HepG2 (cell line): ENCODE data around the gene RHOXF2. TPM values are rescaled to one million over a fixed set of nuclear protein-coding genes. Genes with fewer than 3 reads are reported as not detected.

Experiments used
- ATAC-seq: fragments of 200-7000 bp; cut with Tn5 transposase; 3 replicates; pipeline ENCODE4 v1.9.1; 2020; ENCODE audit warnings: mild to moderate bottlenecking, moderate library complexity
- BruUV-seq: library from RNA; stranded (reverse); fragments of 400-500 nt; replicated peaks from 2 replicates; lab custom pipeline; 2021; lab: Mats Ljungman, UMichigan
- CTCF ChIA-PET: fragments of 300-600 bp; formaldehyde crosslinking; extraction: SDS; loops from one replicate; lab custom pipeline; 2021; ENCODE audit warnings: low total read pairs, inconsistent platforms, low intra/inter-chr PET ratio; lab: Yijun Ruan, JAX
- POLR2A ChIA-PET: fragments of 350-600 bp; sonication (Branson Sonifier 250); formaldehyde crosslinking; loops from one replicate; lab custom pipeline; 2020; ENCODE audit warnings: antibody characterized with exemption, inconsistent platforms; lab: Yijun Ruan, JAX
- DNase-seq: peaks from one replicate; pipeline ENCODE4 v3.0.0-alpha.2; 2015; ENCODE audit warnings: low spot score
- FAIRE-seq: peaks from 3 replicates; lab custom pipeline; 2011; peaks lifted over from hg19 to GRCh38; lab: Jason Lieb, UNC
- H2AFZ ChIP-seq: one replicate; pipeline ENCODE4 v1.6.1; 2011; ENCODE audit warnings: low read length, inconsistent platforms
- H3K27ac ChIP-seq: fragments of 300-600 bp; 3 replicates; pipeline ENCODE4 v1.8.0; 2011; ENCODE audit warnings: mixed run types, mild to moderate bottlenecking, mixed read lengths, low read length, inconsistent platforms; ENCODE audit not compliant: insufficient read depth; ENCODE audit errors: extremely low read length
- H3K27me3 ChIP-seq, 2 experiments: fragments of 200-600 bp in 1 of 2; 2 replicates in 1 of 2; 3 replicates in 1 of 2; pipeline versions ENCODE4 v1.6.0 to v1.8.0; 2011; ENCODE audit warnings: low read length in 2 of 2, mild to moderate bottlenecking in 2 of 2, moderate library complexity in 2 of 2, inconsistent platforms in 1 of 2; ENCODE audit not compliant: insufficient read depth in 2 of 2, control insufficient read depth in 1 of 2
- H3K36me3 ChIP-seq, 2 experiments: fragments of 200-600 bp in 1 of 2; replicated peaks in 1 of 2; 2 replicates in 1 of 2; 3 replicates in 1 of 2; pipeline versions ENCODE4 v1.5.1 to v1.8.0; 2011; ENCODE audit warnings: low read length in 2 of 2, inconsistent platforms in 1 of 2; ENCODE audit not compliant: insufficient read depth in 2 of 2, control insufficient read depth in 1 of 2
- H3K4me1 ChIP-seq: 2 replicates; pipeline ENCODE4 v1.5.1; 2012; ENCODE audit warnings: low read length, inconsistent platforms; ENCODE audit not compliant: insufficient read depth
- H3K4me2 ChIP-seq: 2 replicates; pipeline ENCODE4 v1.6.0; 2011; ENCODE audit warnings: low read depth, low read length, inconsistent platforms
- H3K4me3 ChIP-seq, 3 experiments: fragments of 200-600 bp in 1 of 3; sonication (generic), shearing (Covaris generic) in 1 of 3; replicated peaks in 1 of 3; 2 replicates each; pipeline ENCODE4 v1.5.1; 2011 to 2016; ENCODE audit warnings: low read length in 3 of 3, inconsistent platforms in 2 of 3, low read depth in 2 of 3, mild to moderate bottlenecking in 2 of 3, control low read depth in 1 of 3, mixed read lengths in 1 of 3; ENCODE audit not compliant: insufficient read depth in 1 of 3
- H3K79me2 ChIP-seq: one replicate; pipeline ENCODE4 v1.6.1; 2011; ENCODE audit warnings: low read length, inconsistent platforms; ENCODE audit not compliant: insufficient read depth
- H3K9ac ChIP-seq: 2 replicates; pipeline ENCODE4 v1.6.0; 2011; ENCODE audit warnings: mild to moderate bottlenecking, low read depth, low read length, inconsistent platforms; ENCODE audit not compliant: insufficient read depth
- H3K9me3 ChIP-seq: 2 replicates; pipeline ENCODE4 v1.5.1; 2012; ENCODE audit warnings: mild to moderate bottlenecking, low read length
- H4K20me1 ChIP-seq: 2 replicates; pipeline ENCODE4 v1.6.0; 2011; ENCODE audit warnings: inconsistent platforms, mild to moderate bottlenecking, low read length, moderate library complexity; ENCODE audit not compliant: insufficient read depth
- NCOR1 ChIP-seq: fragments of 200-600 bp; sonication (generic); IDR thresholded peaks from 2 replicates; pipeline ENCODE4 v1.7.0; 2017; ENCODE audit warnings: antibody characterized with exemption, low read length, borderline replicate concordance
- TBL1XR1 ChIP-seq: fragments of 150-350 bp; IDR thresholded peaks from 2 replicates; pipeline ENCODE4 v1.6.1; 2014; ENCODE audit warnings: borderline replicate concordance, low read length; ENCODE audit not compliant: partially characterized antibody
- ZNF652 ChIP-seq: IDR thresholded peaks from 2 replicates; pipeline ENCODE4 v1.6.1; 2016; ENCODE audit warnings: low read depth, borderline replicate concordance
- WGBS: methylation state at CpG from one replicate; pipeline ENCODE4 v1.1.6; 2017; ENCODE audit warnings: low lambda C conversion rate; 5-methylcytosine and 5-hydroxymethylcytosine counted together
- in situ Hi-C: cut with HindIII; loops from 2 replicates; pipeline ENCODE4 v1.10.0; 2017; ENCODE audit warnings: low pct_unique_long_range_greater_than_20kb; ENCODE audit not compliant: extremely low pct_ligation_motif_present
- intact Hi-C: fragments of 100-400 bp; cut with micrococcal nuclease; formaldehyde crosslinking; loops from one replicate; pipeline ENCODE4 v1.10.0; 2022; ENCODE audit not compliant: unreplicated experiment
- polyA plus RNA-seq, 8 experiments: library from polyadenylated mRNA; depleted of rRNA in 3 of 8; stranded (reverse) in 7 of 8; unstranded in 1 of 8; fragments of >200 nt; fragmentation: Illumina TruSeq in 4 of 8; extraction: Trizol in 4 of 8; gene quantifications; 2 replicates each; pipeline versions ENCODE4 v1.2.1 to v1.2.3, GENCODE V29; 2011 to 2016; ENCODE audit warnings: low read depth in 4 of 8, missing spikeins in 1 of 8, mixed read lengths in 1 of 8; ENCODE audit not compliant: insufficient read depth in 1 of 8
- total RNA-seq, 5 experiments: library from RNA; depleted of rRNA; stranded (reverse); fragments of >200 nt; fragmentation: Illumina TruSeq; extraction: Trizol; gene quantifications; 2 replicates each; pipeline ENCODE4 v1.2.3, GENCODE V29; 2016; ENCODE audit warnings: low read depth in 1 of 5
- TF ChIP-seq, protein P1 (sequence below): sonication (generic); formaldehyde crosslinking; IDR thresholded peaks from 2 replicates; pipeline ENCODE4 v1.5.0; 2020; ENCODE audit warnings: missing genetic modification reagents
- TF ChIP-seq, protein P2 (sequence below): sonication (generic); formaldehyde crosslinking; IDR thresholded peaks from 2 replicates; pipeline ENCODE4 v1.8.1; 2022; ENCODE audit warnings: mild to moderate bottlenecking, missing genetic modification reagents
- TF ChIP-seq, protein P3 (sequence below): sonication (generic); formaldehyde crosslinking; conservative IDR thresholded peaks from 2 replicates; pipeline ENCODE4 v1.8.0; 2022; ENCODE audit warnings: low read depth, missing genetic modification reagents

The RHOXF2 gene
- total and polyA plus RNA-seq, 2 of the 13 experiments (the other 11 are each of a cell fraction or from before 2014, with no cell fraction given): not detected

DNA sequence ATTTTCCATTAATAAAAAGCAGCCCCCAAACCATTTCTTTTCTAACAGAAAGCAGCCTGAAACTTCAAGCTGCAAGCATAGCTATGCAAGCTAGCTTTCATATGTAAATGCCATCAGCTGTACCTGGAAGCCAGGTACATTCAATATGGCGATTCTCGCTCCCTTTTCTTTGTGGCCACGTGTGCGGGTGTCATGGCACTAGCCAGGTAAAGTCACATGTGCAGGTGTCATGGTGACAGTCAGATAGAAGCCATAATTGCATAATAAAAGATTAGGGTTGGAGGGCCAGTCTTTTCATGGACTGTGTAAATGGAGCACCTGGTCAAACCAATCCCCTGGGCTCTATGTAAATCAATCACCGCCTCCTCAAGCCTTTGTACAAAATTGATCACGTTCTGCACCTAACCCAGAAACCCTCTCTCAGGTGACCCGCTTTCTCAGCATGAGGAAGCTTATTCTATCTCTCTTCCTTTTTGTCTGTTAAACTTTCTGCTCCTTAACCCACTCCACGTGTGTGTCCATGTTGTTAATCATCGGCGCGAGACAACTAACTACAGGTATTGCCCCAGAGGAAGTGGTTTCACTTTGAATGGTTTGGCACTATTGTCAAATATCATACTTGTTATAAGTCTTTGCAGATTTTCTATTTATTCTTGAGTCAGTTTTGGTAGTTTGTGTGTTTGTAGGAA, 18.0 kb upstream of the RHOXF2 start:
- no peaks in the 10 kb centered on the region for H3K36me3 ChIP-seq
- H3K27ac ChIP-seq: no peak overlapping the region
- no peak overlapping the region for H2AFZ ChIP-seq
- no peak for FAIRE-seq
- no peak overlapping the region for H3K4me3 ChIP-seq
- H3K79me2 ChIP-seq: no peaks in the 10 kb centered on the region
- no peak for TF ChIP-seq NCOR1
- no peak for TF ChIP-seq TBL1XR1
- TF ChIP-seq, protein P1, sequence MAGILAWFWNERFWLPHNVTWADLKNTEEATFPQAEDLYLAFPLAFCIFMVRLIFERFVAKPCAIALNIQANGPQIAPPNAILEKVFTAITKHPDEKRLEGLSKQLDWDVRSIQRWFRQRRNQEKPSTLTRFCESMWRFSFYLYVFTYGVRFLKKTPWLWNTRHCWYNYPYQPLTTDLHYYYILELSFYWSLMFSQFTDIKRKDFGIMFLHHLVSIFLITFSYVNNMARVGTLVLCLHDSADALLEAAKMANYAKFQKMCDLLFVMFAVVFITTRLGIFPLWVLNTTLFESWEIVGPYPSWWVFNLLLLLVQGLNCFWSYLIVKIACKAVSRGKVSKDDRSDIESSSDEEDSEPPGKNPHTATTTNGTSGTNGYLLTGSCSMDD: no peak
- TF ChIP-seq, protein P2, sequence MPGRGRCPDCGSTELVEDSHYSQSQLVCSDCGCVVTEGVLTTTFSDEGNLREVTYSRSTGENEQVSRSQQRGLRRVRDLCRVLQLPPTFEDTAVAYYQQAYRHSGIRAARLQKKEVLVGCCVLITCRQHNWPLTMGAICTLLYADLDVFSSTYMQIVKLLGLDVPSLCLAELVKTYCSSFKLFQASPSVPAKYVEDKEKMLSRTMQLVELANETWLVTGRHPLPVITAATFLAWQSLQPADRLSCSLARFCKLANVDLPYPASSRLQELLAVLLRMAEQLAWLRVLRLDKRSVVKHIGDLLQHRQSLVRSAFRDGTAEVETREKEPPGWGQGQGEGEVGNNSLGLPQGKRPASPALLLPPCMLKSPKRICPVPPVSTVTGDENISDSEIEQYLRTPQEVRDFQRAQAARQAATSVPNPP (CRISPR knock-in tag): no peak
- no peak for TF ChIP-seq ZNF652
- TF ChIP-seq, protein P3, sequence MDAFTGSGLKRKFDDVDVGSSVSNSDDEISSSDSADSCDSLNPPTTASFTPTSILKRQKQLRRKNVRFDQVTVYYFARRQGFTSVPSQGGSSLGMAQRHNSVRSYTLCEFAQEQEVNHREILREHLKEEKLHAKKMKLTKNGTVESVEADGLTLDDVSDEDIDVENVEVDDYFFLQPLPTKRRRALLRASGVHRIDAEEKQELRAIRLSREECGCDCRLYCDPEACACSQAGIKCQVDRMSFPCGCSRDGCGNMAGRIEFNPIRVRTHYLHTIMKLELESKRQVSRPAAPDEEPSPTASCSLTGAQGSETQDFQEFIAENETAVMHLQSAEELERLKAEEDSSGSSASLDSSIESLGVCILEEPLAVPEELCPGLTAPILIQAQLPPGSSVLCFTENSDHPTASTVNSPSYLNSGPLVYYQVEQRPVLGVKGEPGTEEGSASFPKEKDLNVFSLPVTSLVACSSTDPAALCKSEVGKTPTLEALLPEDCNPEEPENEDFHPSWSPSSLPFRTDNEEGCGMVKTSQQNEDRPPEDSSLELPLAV (CRISPR knock-in tag): no peak
- TF ChIP-seq, all 625 proteins: peak for 0
- H3K4me2 ChIP-seq: no peak overlapping the region
- H3K4me1 ChIP-seq: no peaks in the 10 kb centered on the region
- H3K27me3 ChIP-seq: no peaks in the 10 kb centered on the region; a peak in 1 of 5 replicates
- H3K9me3 ChIP-seq: no peaks in the 10 kb centered on the region
- ChIA-PET CTCF (no interaction called here), POLR2A (no interaction called here)
- H4K20me1 ChIP-seq: no peaks in the 10 kb centered on the region
- ATAC-seq: no peak
- WGBS: 69% methylated on average over 11 of the region's 11 CpGs
- in situ Hi-C loops: loop anchor here (25.0 kb wide), 1 partner anchor 153 kb away; no protein-coding TSS in a partner anchor
- BruUV-seq: no TSS peak
- DNase-seq: no peak
- intact Hi-C loops: no loop called here
- H3K9ac ChIP-seq: no peak overlapping the region
